Upper lobe of right lung (tissue), 1 donor: Measurements from ENCODE around the gene IL1RAPL1. TPM values are rescaled to one million over a fixed set of nuclear protein-coding genes. Genes with fewer than 3 reads are reported as not detected.

Experiments
- ATAC-seq: fragments of 200-7000 bp; cut with Tn5 transposase; one replicate; pipeline ENCODE4 v1.9.1; 2020; ENCODE audit warnings: mild to moderate bottlenecking, moderate library complexity
- DNase-seq: peaks from one replicate; pipeline ENCODE4 v3.0.0-alpha.2; 2020
- H3K27ac ChIP-seq: fragments of 200-600 bp; one replicate; pipeline ENCODE4 v1.8.0; 2022
- H3K27me3 ChIP-seq: fragments of 200-600 bp; one replicate; pipeline ENCODE4 v1.8.0; 2022; ENCODE audit warnings: mild to moderate bottlenecking
- H3K36me3 ChIP-seq: fragments of 200-600 bp; one replicate; pipeline ENCODE4 v1.8.0; 2022
- H3K4me1 ChIP-seq: fragments of 200-600 bp; one replicate; pipeline ENCODE4 v1.8.0; 2022
- H3K4me3 ChIP-seq: fragments of 200-600 bp; one replicate; pipeline ENCODE4 v1.8.0; 2022; ENCODE audit warnings: mild to moderate bottlenecking
- H3K9me3 ChIP-seq: fragments of 200-600 bp; one replicate; pipeline ENCODE4 v1.8.0; 2022
- intact Hi-C: fragments of 100-400 bp; cut with DNase I; formaldehyde crosslinking; loops from one replicate; pipeline ENCODE4 v1.11.0; 2022
- total RNA-seq: library from RNA; stranded (reverse); fragmentation: NEBNext Ultra II Directional; extraction: Animal tissue kit (Norgen Biotek cat#: 25700); gene quantifications from one replicate; pipeline ENCODE4 v1.2.1, GENCODE V29; 2021
- TF ChIP-seq, protein P1 (sequence below): fragments of 200-600 bp; IDR thresholded peaks from one replicate; pipeline ENCODE4 v1.8.0; 2022; ENCODE audit warnings: antibody characterized with exemption
- donor health status: DM: no; HTN: yes; CAD: no; lungs with severe emphysema.

Gene IL1RAPL1
- total RNA-seq, 1 donor from 2014 or later = not detected

DNA sequence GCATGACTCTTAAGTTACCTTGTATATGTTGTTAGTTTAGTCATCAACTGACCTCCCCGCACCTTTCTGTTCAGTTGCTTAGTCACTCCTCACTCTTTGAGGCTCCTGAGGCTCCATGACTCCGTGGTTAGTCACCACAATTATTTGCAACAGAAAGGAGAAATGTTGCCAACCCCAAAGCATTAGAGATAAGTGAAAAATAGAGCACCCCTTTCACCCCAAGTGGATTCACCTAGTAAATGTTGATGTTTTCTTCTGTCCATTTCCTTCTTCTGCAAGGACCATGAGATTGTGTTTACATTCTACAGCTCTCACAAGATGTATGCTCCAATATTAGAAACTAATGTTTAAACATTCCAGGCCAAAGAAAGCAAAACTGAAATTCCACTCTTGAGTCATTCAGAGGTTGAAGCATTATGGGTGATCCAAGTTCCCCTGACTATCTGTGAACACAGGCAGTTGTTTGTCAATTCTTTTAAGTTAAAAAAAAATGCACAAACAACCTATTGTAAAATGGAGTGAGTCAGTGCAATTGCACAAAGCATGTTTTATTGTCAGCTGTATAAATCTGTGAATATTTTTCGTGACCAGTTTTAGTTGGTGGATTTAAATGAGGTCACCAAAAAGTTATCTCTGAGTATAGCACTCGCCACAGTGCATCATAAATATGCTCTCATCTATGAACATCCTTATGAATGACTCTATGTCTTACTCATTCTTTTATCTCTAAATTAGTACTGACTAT, 1075.7 kb downstream of the IL1RAPL1 start:
- TF ChIP-seq, protein P1, sequence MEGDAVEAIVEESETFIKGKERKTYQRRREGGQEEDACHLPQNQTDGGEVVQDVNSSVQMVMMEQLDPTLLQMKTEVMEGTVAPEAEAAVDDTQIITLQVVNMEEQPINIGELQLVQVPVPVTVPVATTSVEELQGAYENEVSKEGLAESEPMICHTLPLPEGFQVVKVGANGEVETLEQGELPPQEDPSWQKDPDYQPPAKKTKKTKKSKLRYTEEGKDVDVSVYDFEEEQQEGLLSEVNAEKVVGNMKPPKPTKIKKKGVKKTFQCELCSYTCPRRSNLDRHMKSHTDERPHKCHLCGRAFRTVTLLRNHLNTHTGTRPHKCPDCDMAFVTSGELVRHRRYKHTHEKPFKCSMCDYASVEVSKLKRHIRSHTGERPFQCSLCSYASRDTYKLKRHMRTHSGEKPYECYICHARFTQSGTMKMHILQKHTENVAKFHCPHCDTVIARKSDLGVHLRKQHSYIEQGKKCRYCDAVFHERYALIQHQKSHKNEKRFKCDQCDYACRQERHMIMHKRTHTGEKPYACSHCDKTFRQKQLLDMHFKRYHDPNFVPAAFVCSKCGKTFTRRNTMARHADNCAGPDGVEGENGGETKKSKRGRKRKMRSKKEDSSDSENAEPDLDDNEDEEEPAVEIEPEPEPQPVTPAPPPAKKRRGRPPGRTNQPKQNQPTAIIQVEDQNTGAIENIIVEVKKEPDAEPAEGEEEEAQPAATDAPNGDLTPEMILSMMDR = no peak
- no peak overlapping the region for H3K27ac ChIP-seq

DNA sequence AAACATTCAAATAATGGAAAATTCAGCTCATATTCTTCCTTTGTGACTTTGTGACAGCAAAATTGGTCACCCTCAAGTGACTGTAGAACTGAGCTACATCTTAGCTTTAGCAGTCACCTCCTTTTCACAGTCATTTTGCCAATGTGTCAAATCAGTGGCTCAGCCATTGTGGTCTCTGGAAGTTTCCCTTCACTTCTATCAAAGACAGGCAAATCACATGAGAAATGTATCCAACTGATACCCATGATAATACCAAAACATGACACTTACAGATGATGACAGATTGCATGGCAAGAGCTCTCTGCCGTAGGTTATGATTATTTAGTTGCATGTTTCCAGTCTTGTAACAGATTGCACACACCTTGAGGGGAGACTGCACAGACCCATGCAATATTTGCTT, 1078.3 kb downstream of the IL1RAPL1 start:
- Histone ChIP-seq H3K9me3 (no peaks in the 10 kb centered on the region), H3K27ac (no peak overlapping the region)
- TF ChIP-seq, protein P1 = no peak

More for the DNA sequence above, 1075.7 kb downstream of the IL1RAPL1 start:
- Histone ChIP-seq H3K9me3 (no peaks in the 10 kb centered on the region), H3K4me3 (no peak overlapping the region), H3K4me1 (no peaks in the 10 kb centered on the region), H3K36me3 (no peaks in the 10 kb centered on the region), H3K27me3 (no peaks in the 10 kb centered on the region)
- ATAC-seq (peak; percentile 52), DNase-seq (no peak)
- intact Hi-C loops = no loop called here

DNA sequence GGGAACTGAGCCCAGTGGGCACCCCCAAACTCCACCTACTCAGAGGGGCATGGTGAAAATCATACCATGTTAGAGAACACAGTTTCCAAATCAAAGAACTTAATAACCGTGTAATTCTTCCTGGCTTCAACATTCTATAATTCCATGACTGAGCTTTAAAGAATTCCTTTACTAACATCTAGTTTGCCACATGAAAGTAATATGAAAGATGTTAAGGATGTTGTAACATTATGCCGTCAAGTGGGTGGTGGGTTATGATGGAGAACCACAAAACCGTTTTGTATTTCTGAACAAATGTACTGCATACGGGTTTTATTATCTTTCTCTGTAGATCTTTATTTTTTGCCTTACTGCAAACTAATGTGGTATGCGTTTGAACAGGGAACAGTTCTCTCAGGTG, 1079.1 kb downstream of the IL1RAPL1 start:
- no peak for ATAC-seq
- intact Hi-C loops = no loop called here
- H3K27ac ChIP-seq = no peak overlapping the region
- H3K36me3 ChIP-seq = no peaks in the 10 kb centered on the region
- H3K27me3 ChIP-seq = no peaks in the 10 kb centered on the region
- no peaks in the 10 kb centered on the region for H3K9me3 ChIP-seq
- no peaks in the 10 kb centered on the region for H3K4me1 ChIP-seq
- TF ChIP-seq, protein P1 = no peak
- no peak for DNase-seq
- H3K4me3 ChIP-seq = no peak overlapping the region

More for the DNA sequence above, 1078.3 kb downstream of the IL1RAPL1 start:
- H3K4me3 ChIP-seq = no peak overlapping the region
- intact Hi-C loops = no loop called here
- DNase-seq (no peak), ATAC-seq (no peak)
- no peaks in the 10 kb centered on the region for H3K27me3 ChIP-seq
- H3K36me3 ChIP-seq = no peaks in the 10 kb centered on the region
- no peaks in the 10 kb centered on the region for H3K4me1 ChIP-seq

DNA sequence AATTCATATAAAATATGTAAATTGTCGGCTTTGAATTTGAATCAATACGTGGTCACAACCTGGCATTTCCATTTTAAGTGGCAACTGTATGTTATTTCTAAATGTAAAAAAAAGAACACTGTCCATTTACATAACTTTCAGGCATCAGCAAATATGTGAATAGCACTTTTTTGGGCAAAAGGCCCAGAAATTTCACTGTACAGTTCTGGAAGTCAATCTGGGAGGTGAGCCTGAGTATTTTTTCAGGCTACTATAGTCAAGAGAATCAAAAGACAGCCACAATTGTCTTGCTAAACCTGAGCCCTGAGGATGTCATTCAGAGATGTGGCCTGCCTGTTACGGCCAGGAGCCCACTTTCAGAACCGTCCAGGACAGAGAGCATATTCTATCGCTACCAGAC, 1084.2 kb downstream of the IL1RAPL1 start:
- no peak for DNase-seq
- H3K9me3 ChIP-seq = no peaks in the 10 kb centered on the region
- intact Hi-C loops = no loop called here
- H3K4me1 ChIP-seq = no peaks in the 10 kb centered on the region
- H3K27ac ChIP-seq = no peak overlapping the region
- no peaks in the 10 kb centered on the region for H3K27me3 ChIP-seq
- ATAC-seq = no peak
- H3K4me3 ChIP-seq = no peak overlapping the region
- H3K36me3 ChIP-seq = no peaks in the 10 kb centered on the region
- TF ChIP-seq, protein P1 = no peak

DNA sequence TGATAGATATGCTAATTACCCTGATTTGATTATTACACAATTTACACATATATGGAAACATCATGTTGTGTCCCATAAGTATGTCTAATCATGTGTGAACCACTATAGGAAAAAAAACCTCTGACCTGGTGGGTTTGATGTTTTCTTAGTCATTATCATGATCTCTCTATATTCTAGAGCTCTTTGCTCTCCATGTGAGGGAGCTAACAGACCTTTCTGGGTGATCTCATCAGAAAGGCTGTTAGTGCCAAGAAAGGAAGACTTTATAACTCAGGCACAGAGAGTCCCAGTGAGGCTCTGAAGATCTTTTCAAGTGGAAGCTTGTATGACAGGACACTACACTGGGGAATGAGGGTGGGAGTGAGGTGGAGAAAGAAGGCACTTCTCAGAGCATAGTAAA, 1100.4 kb downstream of the IL1RAPL1 start:
- intact Hi-C loops = no loop called here
- no peak for ATAC-seq
- TF ChIP-seq, protein P1 = no peak
- H3K27ac ChIP-seq = no peak overlapping the region
- no peaks in the 10 kb centered on the region for H3K4me1 ChIP-seq
- no peaks in the 10 kb centered on the region for H3K27me3 ChIP-seq
- H3K4me3 ChIP-seq = no peak overlapping the region
- no peaks in the 10 kb centered on the region for H3K9me3 ChIP-seq
- DNase-seq = no peak
- no peaks in the 10 kb centered on the region for H3K36me3 ChIP-seq
